Vagina (tissue), 2 donors: ENCODE results near the gene BTNL3. TPM values are rescaled to one million over a fixed set of nuclear protein-coding genes. Genes with fewer than 3 reads are reported as not detected.

Experiments used
- DNase-seq, 2 donors: peaks; one replicate each; pipeline ENCODE4 v3.0.0-alpha.2; 2017; ENCODE audit errors: extremely low spot score in 2 of 2
- H3K27ac ChIP-seq: fragments of 200-600 bp; sonication (generic); one replicate; pipeline ENCODE4 v1.5.1; 2019
- H3K27me3 ChIP-seq: fragments of 200-600 bp; sonication (generic); one replicate; pipeline ENCODE4 v1.5.1; 2019
- H3K36me3 ChIP-seq, 2 donors: fragments of 200-600 bp; sonication (generic); one replicate each; pipeline ENCODE4 v1.5.1; 2017 to 2019
- H3K4me1 ChIP-seq: fragments of 200-600 bp; sonication (generic); one replicate; pipeline ENCODE4 v1.5.1; 2019
- H3K4me3 ChIP-seq, 2 donors: fragments of 200-600 bp; sonication (generic); 1 replicate in 1 of 2; 2 replicates in 1 of 2; pipeline ENCODE4 v1.5.1; 2016 to 2019
- H3K9me3 ChIP-seq: fragments of 200-600 bp; sonication (generic); one replicate; pipeline ENCODE4 v1.5.1; 2019
- POLR2A ChIP-seq, 2 donors: fragments of 450-650 bp; IDR thresholded peaks; one replicate each; pipeline ENCODE4 v1.6.1; 2017; ENCODE audit warnings: antibody characterized with exemption in 2 of 2, mild to moderate bottlenecking in 2 of 2, moderate library complexity in 2 of 2
- POLR2AphosphoS5 ChIP-seq, 2 donors: sonication (generic); formaldehyde crosslinking; IDR thresholded peaks; one replicate each; pipeline ENCODE4 v1.9.0; 2017; ENCODE audit warnings: antibody characterized with exemption in 2 of 2, mild to moderate bottlenecking in 2 of 2, low read depth in 1 of 2; ENCODE audit not compliant: insufficient read depth in 1 of 2
- intact Hi-C: fragments of 100-400 bp; cut with DNase I; formaldehyde crosslinking; loops from one replicate; pipeline ENCODE4 v1.15.1; 2023
- total RNA-seq: library from RNA; depleted of rRNA; stranded (reverse); fragments of >200 nt; gene quantifications from one replicate; pipeline ENCODE4 v1.2.3, GENCODE V29; 2016
- TF ChIP-seq, protein P1 (sequence below), 3 experiments: fragments of 450-650 bp in 2 of 3; fragments of 200-600 bp in 1 of 3; sonication (generic) in 1 of 3; IDR thresholded peaks; one replicate each; pipeline ENCODE4 v1.5.1; 2017 to 2019; ENCODE audit warnings: antibody characterized with exemption in 3 of 3, mild to moderate bottlenecking in 2 of 3, moderate library complexity in 2 of 3

BTNL3 gene
- total RNA-seq, 1 donor from 2014 or later: not detected

DNA sequence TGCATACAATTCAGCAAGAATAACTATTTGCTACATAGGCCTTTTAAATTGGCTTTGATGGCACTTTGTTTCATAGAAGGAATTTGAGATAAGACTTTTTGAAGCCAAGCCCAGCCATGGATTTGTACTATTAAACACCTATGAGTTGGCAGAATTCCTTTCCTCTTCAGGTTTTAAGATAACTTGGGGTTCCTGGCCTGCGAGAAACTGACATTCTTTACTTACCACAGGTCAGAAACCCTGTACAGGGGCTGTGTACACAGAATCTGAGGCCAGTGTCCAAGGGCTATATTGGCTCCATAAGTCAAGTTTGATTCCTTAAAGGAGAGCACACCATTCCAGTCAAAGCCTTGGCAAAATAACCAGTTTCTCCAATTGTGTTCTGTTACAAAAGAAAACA, 10.8 kb upstream of the BTNL3 start:
- no peaks in the 10 kb centered on the region for H3K36me3 ChIP-seq
- no peak overlapping the region for H3K27ac ChIP-seq
- no peaks in the 10 kb centered on the region for H3K27me3 ChIP-seq
- H3K4me1 ChIP-seq: no peaks in the 10 kb centered on the region
- intact Hi-C loops: no loop called here
- DNase-seq: no peak
- no peaks in the 10 kb centered on the region for H3K9me3 ChIP-seq
- TF ChIP-seq, protein P1, sequence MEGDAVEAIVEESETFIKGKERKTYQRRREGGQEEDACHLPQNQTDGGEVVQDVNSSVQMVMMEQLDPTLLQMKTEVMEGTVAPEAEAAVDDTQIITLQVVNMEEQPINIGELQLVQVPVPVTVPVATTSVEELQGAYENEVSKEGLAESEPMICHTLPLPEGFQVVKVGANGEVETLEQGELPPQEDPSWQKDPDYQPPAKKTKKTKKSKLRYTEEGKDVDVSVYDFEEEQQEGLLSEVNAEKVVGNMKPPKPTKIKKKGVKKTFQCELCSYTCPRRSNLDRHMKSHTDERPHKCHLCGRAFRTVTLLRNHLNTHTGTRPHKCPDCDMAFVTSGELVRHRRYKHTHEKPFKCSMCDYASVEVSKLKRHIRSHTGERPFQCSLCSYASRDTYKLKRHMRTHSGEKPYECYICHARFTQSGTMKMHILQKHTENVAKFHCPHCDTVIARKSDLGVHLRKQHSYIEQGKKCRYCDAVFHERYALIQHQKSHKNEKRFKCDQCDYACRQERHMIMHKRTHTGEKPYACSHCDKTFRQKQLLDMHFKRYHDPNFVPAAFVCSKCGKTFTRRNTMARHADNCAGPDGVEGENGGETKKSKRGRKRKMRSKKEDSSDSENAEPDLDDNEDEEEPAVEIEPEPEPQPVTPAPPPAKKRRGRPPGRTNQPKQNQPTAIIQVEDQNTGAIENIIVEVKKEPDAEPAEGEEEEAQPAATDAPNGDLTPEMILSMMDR (IDR thresholded peaks at IDR 0.05): no peak
- TF ChIP-seq POLR2A (IDR thresholded peaks at IDR 0.05) (no peak), POLR2AphosphoS5 (IDR thresholded peaks at IDR 0.05; ENCODE audit: insufficient read depth in 1 of 2, low read depth in 1 of 2) (no peak)
- H3K4me3 ChIP-seq: no peak overlapping the region

DNA sequence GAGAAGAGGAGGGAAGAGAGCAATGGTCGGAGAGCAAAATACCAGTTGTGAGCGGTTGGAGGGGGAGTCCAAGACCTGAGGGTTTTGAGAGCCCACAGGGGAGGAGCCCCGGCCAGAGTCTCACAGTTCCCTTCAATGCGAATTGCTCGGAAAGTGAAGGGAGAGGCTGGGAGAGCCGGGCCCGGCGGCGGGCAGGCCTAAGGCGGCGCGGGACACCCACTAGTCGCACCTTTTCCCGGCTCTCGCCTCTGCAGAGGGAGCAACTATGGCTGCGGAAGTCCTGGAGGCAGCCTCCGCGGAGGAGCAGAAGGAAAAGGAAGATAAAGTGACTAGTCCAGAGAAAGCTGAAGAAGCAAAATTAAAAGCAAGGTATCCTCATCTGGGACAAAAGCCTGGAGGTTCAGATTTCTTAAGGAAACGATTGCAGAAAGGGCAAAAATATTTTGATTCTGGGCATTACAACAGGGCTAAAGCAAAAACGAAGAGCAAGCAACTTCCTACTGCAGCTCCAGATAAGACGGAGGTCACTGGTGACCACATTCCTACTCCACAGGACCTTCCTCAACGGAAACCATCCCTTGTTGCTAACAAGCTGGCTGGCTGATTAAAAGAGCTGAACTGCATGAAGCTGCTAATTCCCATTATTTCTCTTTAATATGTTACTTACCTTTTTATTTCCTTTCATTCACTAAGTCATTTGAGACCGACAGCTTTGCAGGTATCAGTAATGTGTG, 6.5 kb upstream of the BTNL3 start:
- no peak for TF ChIP-seq POLR2A (IDR thresholded peaks at IDR 0.05)
- no peak for TF ChIP-seq POLR2AphosphoS5 (IDR thresholded peaks at IDR 0.05; ENCODE audit: insufficient read depth in 1 of 2, low read depth in 1 of 2)
- TF ChIP-seq, protein P1 (IDR thresholded peaks at IDR 0.05): no peak
- no peaks in the 10 kb centered on the region for H3K9me3 ChIP-seq
- intact Hi-C loops: no loop called here
- no peak overlapping the region for H3K27ac ChIP-seq
- H3K27me3 ChIP-seq: no peaks in the 10 kb centered on the region
- no peak overlapping the region for H3K4me3 ChIP-seq
- no peaks in the 10 kb centered on the region for H3K36me3 ChIP-seq
- DNase-seq: no peak
- H3K4me1 ChIP-seq: no peaks in the 10 kb centered on the region

DNA sequence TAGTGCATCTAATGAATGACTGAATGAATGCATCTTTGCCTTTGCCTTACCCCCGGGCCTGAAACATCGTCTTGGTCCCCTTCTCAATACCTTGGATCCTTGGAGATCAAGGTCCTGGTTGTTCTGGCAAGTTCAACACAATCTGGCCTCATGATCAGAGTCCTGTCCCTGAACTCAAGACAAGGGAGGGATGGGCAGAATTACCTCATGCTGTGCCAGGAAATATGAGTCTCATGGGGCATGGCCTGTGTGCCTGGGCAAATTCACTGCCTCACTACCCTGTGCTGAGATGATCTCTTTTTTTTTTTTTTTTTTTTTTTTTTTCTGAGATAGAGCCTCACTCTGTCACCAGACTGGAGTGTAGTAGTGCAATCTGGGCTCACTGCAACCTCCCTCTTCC, 630 bp upstream of the BTNL3 start:
- DNase-seq: no peak
- intact Hi-C loops: no loop called here
- no peaks in the 10 kb centered on the region for H3K27me3 ChIP-seq
- no peak for TF ChIP-seq POLR2A (IDR thresholded peaks at IDR 0.05)
- TF ChIP-seq, protein P1 (IDR thresholded peaks at IDR 0.05): no peak
- TF ChIP-seq POLR2AphosphoS5 (IDR thresholded peaks at IDR 0.05; ENCODE audit: insufficient read depth in 1 of 2, low read depth in 1 of 2): no peak
- H3K27ac ChIP-seq: no peak overlapping the region
- H3K4me1 ChIP-seq: no peaks in the 10 kb centered on the region
- H3K9me3 ChIP-seq: no peaks in the 10 kb centered on the region
- no peak overlapping the region for H3K4me3 ChIP-seq
- no peaks in the 10 kb centered on the region for H3K36me3 ChIP-seq

DNA sequence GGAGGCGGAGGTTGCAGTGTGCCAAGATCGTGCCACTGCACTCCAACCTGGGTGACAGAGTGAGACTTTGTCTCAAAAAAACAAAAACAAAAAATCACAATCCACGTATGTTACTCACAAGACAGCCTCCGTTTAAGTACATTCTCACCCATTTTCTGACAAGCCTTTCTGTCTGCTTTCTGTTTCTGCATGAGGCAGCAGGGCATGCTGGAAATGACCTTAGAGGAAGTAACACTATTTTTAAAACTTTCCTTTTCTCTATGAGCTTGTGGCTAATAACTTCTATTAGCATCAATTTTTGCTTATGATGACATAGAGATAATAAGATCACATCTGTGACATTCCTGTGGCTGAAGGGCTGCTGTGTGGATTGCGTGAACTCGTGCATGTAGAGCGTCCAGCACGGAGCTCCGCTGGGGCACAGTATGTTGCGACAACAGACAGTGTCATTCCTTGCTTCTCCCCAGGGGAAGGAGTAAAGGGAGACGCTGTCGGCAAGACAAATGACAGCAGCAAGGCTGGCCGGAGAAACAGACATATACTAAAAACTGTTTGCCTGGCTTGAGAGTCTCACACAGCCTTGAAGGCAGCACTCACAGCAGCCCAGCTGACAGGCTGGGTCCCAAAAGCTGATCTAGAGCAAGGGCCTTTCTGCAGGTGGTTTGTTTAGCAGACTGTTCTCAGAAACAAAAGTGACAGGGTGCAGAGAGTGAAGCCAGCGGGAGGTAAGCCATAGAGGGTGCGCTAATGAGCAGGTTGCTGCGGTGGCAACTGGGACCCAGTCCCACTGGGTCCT, 1.6 kb downstream of the BTNL3 start:
- Histone ChIP-seq H3K9me3 (peaks cover 7% of the 10 kb centered on the region), H3K4me1 (no peaks in the 10 kb centered on the region)
- TF ChIP-seq POLR2A (IDR thresholded peaks at IDR 0.05) (no peak), POLR2AphosphoS5 (IDR thresholded peaks at IDR 0.05; ENCODE audit: insufficient read depth in 1 of 2, low read depth in 1 of 2) (no peak)
- TF ChIP-seq, protein P1 (IDR thresholded peaks at IDR 0.05): no peak

DNA sequence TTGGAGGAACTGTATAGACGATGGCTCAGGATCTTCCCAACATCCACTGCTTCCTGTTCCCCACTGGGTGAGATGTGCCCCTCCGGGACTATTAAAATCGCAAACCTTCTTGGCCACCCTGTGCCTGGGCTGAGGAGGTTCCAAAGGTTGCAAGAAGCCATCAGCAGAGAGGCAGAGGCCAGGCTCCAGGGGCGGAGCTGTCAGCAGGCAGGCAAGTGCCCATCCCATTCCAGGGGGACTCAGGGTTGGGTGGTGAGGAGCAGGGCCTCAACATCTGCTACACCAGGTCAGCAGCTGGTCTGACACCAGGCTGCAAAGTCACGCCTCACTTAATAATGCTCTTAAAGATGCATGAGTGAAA, 2.2 kb downstream of the BTNL3 start:
- no peak for DNase-seq
- H3K4me3 ChIP-seq: no peak overlapping the region
- H3K36me3 ChIP-seq: no peaks in the 10 kb centered on the region
- TF ChIP-seq POLR2AphosphoS5 (IDR thresholded peaks at IDR 0.05; ENCODE audit: insufficient read depth in 1 of 2, low read depth in 1 of 2) (no peak), POLR2A (IDR thresholded peaks at IDR 0.05) (no peak)
- TF ChIP-seq, protein P1 (IDR thresholded peaks at IDR 0.05): no peak
- peaks cover 7% of the 10 kb centered on the region for H3K9me3 ChIP-seq
- H3K27me3 ChIP-seq: no peaks in the 10 kb centered on the region
- H3K27ac ChIP-seq: no peak overlapping the region
- H3K4me1 ChIP-seq: no peaks in the 10 kb centered on the region
- intact Hi-C loops: no loop called here

More for the DNA sequence above, 1.6 kb downstream of the BTNL3 start:
- H3K36me3 ChIP-seq: no peaks in the 10 kb centered on the region
- no peak overlapping the region for H3K4me3 ChIP-seq
- DNase-seq: no peak
- H3K27me3 ChIP-seq: no peaks in the 10 kb centered on the region
- intact Hi-C loops: no loop called here
- H3K27ac ChIP-seq: no peak overlapping the region
